Left lung (tissue), 10 donors: ENCODE results near the gene CCDC73. TPM values are rescaled to one million over a fixed set of nuclear protein-coding genes. Genes with fewer than 3 reads are reported as not detected.
"Not testable (repeated sequence)": the region's sequence is repeated elsewhere in the genome, so short reads cannot be mapped to it uniquely, and the experiment has no call there.

Experiments used
- ATAC-seq: fragments of 200-7000 bp; cut with Tn5 transposase; one replicate; pipeline ENCODE4 v1.9.1; 2020; ENCODE audit warnings: moderate library complexity
- DNase-seq, 4 donors: peaks; one replicate each; pipeline ENCODE4 v3.0.0-alpha.2; 2013 to 2020
- H3K27ac ChIP-seq, 2 donors: fragments of 200-600 bp; sonication (generic) in 1 of 2; one replicate each; pipeline versions ENCODE4 v1.5.0 to v1.8.0; 2020 to 2021
- H3K27me3 ChIP-seq, 2 donors: fragments of 200-600 bp; sonication (generic) in 1 of 2; one replicate each; pipeline versions ENCODE4 v1.5.0 to v1.8.0; 2020 to 2021
- H3K36me3 ChIP-seq, 2 donors: fragments of 200-600 bp; sonication (generic) in 1 of 2; one replicate each; pipeline versions ENCODE4 v1.5.0 to v1.8.0; 2020 to 2021
- H3K4me1 ChIP-seq, 2 donors: fragments of 200-600 bp; one replicate each; pipeline ENCODE4 v1.8.0; 2021
- H3K4me3 ChIP-seq, 2 donors: fragments of 200-600 bp; sonication (generic) in 1 of 2; one replicate each; pipeline versions ENCODE4 v1.5.0 to v1.8.0; 2020 to 2021; ENCODE audit warnings: mild to moderate bottlenecking in 1 of 2
- H3K9me3 ChIP-seq, 2 donors: fragments of 200-600 bp; sonication (generic) in 1 of 2; one replicate each; pipeline versions ENCODE4 v1.5.0 to v1.8.0; 2020 to 2021
- intact Hi-C, 2 donors: fragments of 100-400 bp; cut with DNase I; formaldehyde crosslinking; loops; one replicate each; pipeline versions ENCODE4 v1.11.2 to v1.14.2; 2022
- polyA plus RNA-seq, 6 donors: library from polyadenylated mRNA; unstranded; fragments of 120-200 nt; gene quantifications; one replicate each; pipeline ENCODE4 v1.2.1, GENCODE V29; 2013; ENCODE audit not compliant: insufficient read length in 6 of 6
- total RNA-seq, 2 donors: library from RNA; stranded (reverse); fragmentation: NEBNext Ultra II Directional; extraction: Animal tissue kit (Norgen Biotek cat#: 25700); gene quantifications; one replicate each; pipeline ENCODE4 v1.2.1, GENCODE V29; 2021
- TF ChIP-seq, protein P1 (sequence below), 2 donors: fragments of 200-600 bp; sonication (generic) in 1 of 2; IDR thresholded peaks; one replicate each; pipeline versions ENCODE4 v1.5.0 to v1.8.0; 2021; ENCODE audit warnings: antibody characterized with exemption in 2 of 2
- donor health status: DM: no; HTN: yes; CAD: no.
- donor health status: DM: no; HTN: no; CAD: no.

The CCDC73 gene
- total and polyA plus RNA-seq, 8 donors: 0.08 to 0.57 (median 0.11) TPM; not detected in 1

DNA sequence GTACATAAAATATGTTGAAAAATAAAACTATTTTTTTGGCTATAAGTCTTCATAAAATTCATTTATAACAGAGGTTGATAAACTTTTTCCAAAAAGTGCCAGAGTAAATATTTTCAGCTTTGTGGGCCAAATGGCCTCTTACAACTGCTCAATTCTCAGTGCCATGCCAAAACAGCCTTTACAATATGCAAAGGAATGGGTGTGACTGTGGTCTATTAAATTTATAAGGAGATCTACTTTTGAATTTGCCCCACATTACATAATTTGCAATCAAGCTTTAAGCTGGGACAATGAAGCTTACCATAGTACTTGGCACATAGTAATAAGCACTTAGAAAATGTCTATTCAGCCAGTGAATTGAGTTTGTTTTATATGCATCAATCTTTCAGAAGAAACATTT, 188.2 kb downstream of the CCDC73 start:
- no peak for ATAC-seq

DNA sequence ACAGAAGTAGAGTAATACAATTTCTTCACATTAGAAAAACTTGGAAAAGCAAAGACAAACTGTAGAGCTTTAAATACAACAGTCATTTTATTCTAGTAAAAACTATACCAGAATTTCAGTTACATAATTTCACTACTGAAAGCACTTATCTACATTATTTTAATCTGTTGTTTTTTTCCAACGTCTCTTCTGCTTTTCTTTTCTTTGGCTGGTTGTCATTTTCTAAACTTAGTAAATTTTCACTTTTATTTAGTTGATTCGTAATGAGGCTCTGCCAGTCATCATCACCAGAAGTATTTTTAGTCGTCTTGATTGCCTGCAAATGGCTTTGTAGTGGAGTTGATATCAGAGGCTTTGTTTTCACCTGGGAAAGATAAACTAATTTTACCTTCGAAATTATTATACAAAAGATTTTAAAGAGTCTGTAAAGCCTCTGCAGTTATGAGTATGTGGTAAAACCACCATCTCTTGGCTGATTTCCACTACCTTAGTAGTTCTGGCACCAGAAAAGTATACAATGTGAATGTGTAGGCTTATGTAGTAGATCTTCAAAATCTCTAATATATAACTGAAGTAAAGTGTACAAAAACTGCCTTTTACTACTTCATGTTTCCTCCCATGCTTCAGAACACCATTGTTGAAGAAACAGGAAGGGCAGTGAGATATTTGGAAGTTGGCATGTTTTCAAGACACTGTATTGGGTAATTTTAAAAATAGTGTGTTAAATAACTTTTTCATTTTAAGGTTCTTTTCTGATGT, 191.6 kb downstream of the CCDC73 start:
- H3K9me3 ChIP-seq: no peaks in the 10 kb centered on the region
- DNase-seq (no peak), ATAC-seq (no peak)
- TF ChIP-seq, protein P1, sequence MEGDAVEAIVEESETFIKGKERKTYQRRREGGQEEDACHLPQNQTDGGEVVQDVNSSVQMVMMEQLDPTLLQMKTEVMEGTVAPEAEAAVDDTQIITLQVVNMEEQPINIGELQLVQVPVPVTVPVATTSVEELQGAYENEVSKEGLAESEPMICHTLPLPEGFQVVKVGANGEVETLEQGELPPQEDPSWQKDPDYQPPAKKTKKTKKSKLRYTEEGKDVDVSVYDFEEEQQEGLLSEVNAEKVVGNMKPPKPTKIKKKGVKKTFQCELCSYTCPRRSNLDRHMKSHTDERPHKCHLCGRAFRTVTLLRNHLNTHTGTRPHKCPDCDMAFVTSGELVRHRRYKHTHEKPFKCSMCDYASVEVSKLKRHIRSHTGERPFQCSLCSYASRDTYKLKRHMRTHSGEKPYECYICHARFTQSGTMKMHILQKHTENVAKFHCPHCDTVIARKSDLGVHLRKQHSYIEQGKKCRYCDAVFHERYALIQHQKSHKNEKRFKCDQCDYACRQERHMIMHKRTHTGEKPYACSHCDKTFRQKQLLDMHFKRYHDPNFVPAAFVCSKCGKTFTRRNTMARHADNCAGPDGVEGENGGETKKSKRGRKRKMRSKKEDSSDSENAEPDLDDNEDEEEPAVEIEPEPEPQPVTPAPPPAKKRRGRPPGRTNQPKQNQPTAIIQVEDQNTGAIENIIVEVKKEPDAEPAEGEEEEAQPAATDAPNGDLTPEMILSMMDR (IDR thresholded peaks at IDR 0.05): no peak
- no peak overlapping the region for H3K27ac ChIP-seq
- H3K4me1 ChIP-seq: no peaks in the 10 kb centered on the region
- peaks cover 0 to 76% of the 10 kb centered on the region in 2 donors for H3K36me3 ChIP-seq
- H3K27me3 ChIP-seq: no peaks in the 10 kb centered on the region
- no peak overlapping the region for H3K4me3 ChIP-seq
- intact Hi-C loops: no loop called here

More for the DNA sequence above, 188.2 kb downstream of the CCDC73 start:
- no peak overlapping the region for H3K27ac ChIP-seq
- H3K36me3 ChIP-seq: peaks cover 0 to 50% of the 10 kb centered on the region in 2 donors
- H3K4me1 ChIP-seq: no peaks in the 10 kb centered on the region
- peaks cover 0 to 11% of the 10 kb centered on the region in 2 donors for H3K9me3 ChIP-seq
- H3K4me3 ChIP-seq: no peak overlapping the region
- intact Hi-C loops: no loop called here
- no peak for DNase-seq
- no peaks in the 10 kb centered on the region for H3K27me3 ChIP-seq
- TF ChIP-seq, protein P1 (IDR thresholded peaks at IDR 0.05): no peak

DNA sequence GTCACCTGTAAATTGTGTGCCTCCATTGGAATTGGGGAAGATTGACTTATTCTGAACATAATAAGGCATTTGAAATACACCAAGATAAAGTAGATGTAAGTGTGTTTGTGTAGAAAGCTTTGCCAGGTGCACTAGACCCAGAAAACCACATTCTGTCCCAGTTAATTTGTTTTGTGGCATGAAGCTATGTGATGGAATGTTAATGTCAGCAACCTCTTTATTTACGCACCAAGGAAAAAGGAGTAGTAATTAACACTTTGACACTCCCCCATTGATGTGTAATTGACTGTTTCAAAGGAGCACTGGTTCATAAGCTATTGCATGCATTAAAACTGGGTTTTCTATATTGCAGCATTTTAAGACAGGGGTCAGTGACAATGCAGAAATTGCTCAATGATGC, 196.5 kb downstream of the CCDC73 start:
- H3K27ac ChIP-seq: no peak overlapping the region
- H3K4me3 ChIP-seq: no peak overlapping the region
- peaks cover 0 to 92% of the 10 kb centered on the region in 2 donors for H3K36me3 ChIP-seq
- intact Hi-C loops: no loop called here
- DNase-seq (no peak), ATAC-seq (no peak)
- H3K4me1 ChIP-seq: no peaks in the 10 kb centered on the region
- H3K27me3 ChIP-seq: no peaks in the 10 kb centered on the region
- TF ChIP-seq, protein P1 (IDR thresholded peaks at IDR 0.05): no peak
- H3K9me3 ChIP-seq: no peaks in the 10 kb centered on the region

DNA sequence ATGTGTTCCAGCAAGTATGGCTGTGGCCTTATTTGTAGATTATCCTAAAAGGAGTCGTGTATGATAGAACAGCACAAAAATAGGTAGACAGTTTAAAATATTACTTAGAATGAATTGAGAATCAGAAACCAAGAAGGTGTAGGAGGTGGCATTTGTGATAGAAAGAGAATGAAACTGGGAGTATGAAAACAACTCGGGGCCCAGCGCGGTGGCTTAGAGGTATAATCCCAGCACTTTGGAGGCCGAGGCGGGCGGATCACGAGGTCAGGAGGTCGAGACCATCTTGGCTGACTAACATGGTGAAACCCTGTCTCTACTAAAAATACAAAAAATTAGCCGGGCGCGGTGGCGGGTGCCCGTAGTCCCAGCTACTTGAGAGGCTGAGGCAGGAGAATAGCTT, 198.3 kb downstream of the CCDC73 start:
- H3K9me3 ChIP-seq, intact Hi-C loops, H3K4me3 ChIP-seq, ATAC-seq, H3K4me1 ChIP-seq, DNase-seq, H3K27ac ChIP-seq, H3K27me3 ChIP-seq: not testable (repeated sequence)
- peaks cover 0 to 92% of the 10 kb centered on the region in 2 donors for H3K36me3 ChIP-seq

DNA sequence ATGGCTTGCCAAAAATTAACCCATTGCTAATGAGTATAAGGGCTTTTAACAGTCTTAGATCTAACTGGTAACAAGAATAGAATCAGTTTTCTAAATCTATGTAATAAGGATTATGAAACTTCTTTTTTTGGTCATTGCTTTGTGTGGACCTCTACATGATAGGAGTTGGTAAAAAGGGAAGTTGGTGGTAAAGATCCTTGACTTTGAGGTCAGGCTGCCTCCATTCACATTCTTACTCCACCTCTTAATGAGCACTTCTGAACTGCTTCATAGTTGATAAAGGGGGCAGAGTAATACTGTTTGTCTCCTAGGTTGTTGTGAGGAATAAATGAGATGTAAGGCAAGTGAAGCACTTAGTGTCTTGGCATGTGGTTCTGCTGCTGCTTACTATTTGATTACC, 200.2 kb downstream of the CCDC73 start:
- H3K4me1 ChIP-seq: no peaks in the 10 kb centered on the region
- no peaks in the 10 kb centered on the region for H3K9me3 ChIP-seq
- DNase-seq (no peak), ATAC-seq (no peak)
- no peaks in the 10 kb centered on the region for H3K27me3 ChIP-seq
- intact Hi-C loops: no loop called here
- H3K27ac ChIP-seq: no peak overlapping the region
- H3K36me3 ChIP-seq: peaks cover 0 to 99% of the 10 kb centered on the region in 2 donors
- H3K4me3 ChIP-seq: no peak overlapping the region
- TF ChIP-seq, protein P1 (IDR thresholded peaks at IDR 0.05): no peak
